Right cardiac atrium (tissue), 5 donors: ENCODE data around the gene BMP8B. TPM values are rescaled to one million over a fixed set of nuclear protein-coding genes. Genes with fewer than 3 reads are reported as not detected.
"Not testable (repeated sequence)": the region's sequence is repeated elsewhere in the genome, so short reads cannot be mapped to it uniquely, and the experiment has no call there.

Source experiments
- ATAC-seq, 2 donors: fragments of 200-7000 bp; cut with Tn5 transposase; one replicate each; pipeline versions ENCODE4 v1.8.0 to v1.9.1; 2020; ENCODE audit warnings: moderate library complexity in 2 of 2, mild to moderate bottlenecking in 1 of 2
- DNase-seq, 3 donors: peaks; one replicate each; pipeline ENCODE4 v3.0.0-alpha.2; 2020
- H3K27ac ChIP-seq: one replicate; pipeline ENCODE4 v1.5.1; 2013; ENCODE audit warnings: mild to moderate bottlenecking, low read length, control low read depth, moderate library complexity
- H3K27me3 ChIP-seq: one replicate; pipeline ENCODE4 v1.6.1; 2013; ENCODE audit not compliant: control insufficient read depth, insufficient read depth
- H3K4me1 ChIP-seq: one replicate; pipeline ENCODE4 v1.6.1; 2013; ENCODE audit warnings: low read length; ENCODE audit not compliant: control insufficient read depth, insufficient read depth
- H3K4me3 ChIP-seq: one replicate; pipeline ENCODE4 v1.5.1; 2013; ENCODE audit warnings: low read length, control low read depth
- H3K9me3 ChIP-seq: one replicate; pipeline ENCODE4 v1.6.1; 2013; ENCODE audit warnings: low read length; ENCODE audit not compliant: control insufficient read depth
- WGBS: extraction: QIAGEN DNeasy Blood & Tissue Kit; methylation state at CpG from one replicate; pipeline ENCODE4 v1.1.7; 2013; 5-methylcytosine and 5-hydroxymethylcytosine counted together
- intact Hi-C, 4 donors: fragments of 100-400 bp; cut with DNase I; formaldehyde crosslinking; loops; one replicate each; pipeline versions ENCODE4 v1.11.0 to v1.14.0; 2022 to 2023
- polyA plus RNA-seq: library from polyadenylated mRNA; stranded (reverse); fragments of 200-250 nt; gene quantifications from one replicate; pipeline ENCODE4 v1.2.3, GENCODE V29; 2013
- total RNA-seq, 4 donors: library from RNA; stranded (reverse); fragmentation: NEBNext Ultra II Directional; extraction: Animal tissue kit (Norgen Biotek cat#: 25700); gene quantifications; one replicate each; pipeline ENCODE4 v1.2.1, GENCODE V29; 2021
- donor health status: healthy with polysubstance abuse.
- donor health status: DM: no; HTN: yes; CAD: no.
- donor health status: DM: no; HTN: no; CAD: no.
- donor health status: DM: no; HTN: yes; CAD: no; lungs with severe emphysema.
- donor health status: DM: yes; HTN: yes; CAD: no.

BMP8B gene
- total and polyA plus RNA-seq, 5 donors, result 0.25 to 0.78 (median 0.62) TPM

DNA sequence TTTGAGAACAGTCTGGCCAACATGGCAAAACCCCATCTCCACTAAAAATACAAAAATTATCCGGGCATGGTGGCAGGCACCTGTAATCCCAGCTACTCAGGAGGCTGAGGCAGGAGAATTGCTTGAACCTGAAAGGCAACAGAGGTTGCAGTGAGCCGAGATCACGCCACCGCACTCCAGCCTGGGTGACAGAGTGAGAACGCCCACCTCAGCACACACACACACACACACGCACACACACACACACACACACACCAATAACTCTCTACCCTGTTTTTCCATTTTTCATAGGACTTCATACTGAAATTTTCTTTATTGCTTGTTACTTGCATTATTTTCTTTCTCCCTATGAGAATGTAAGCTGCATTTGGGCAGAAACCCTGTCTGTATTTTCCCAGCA lies 39.6 kb upstream of the BMP8B start:
- H3K4me1 ChIP-seq, ATAC-seq, H3K27me3 ChIP-seq, intact Hi-C loops, H3K27ac ChIP-seq, H3K9me3 ChIP-seq, H3K4me3 ChIP-seq, DNase-seq: not testable (repeated sequence)
- WGBS, result 81% methylated on average over 6 of the region's 6 CpGs

DNA sequence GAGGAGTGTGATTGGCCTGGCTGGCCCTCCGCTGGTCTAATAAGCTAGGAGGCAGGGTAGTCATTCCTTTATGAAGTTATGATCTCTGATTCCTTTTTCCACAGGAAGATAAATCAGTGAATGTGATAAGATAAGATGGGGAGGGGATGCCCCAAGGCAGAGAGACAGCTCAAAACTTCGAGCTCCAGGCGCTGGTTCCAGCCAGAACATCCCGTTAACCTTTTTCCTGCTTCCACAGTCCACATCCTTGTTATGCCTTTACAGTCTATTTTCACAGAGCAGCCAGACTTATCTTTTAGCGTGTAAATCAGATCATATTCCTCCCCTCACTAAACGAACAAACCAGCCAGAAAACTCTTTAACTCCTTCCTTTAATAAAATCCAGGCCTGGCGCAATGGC lies 38.5 kb upstream of the BMP8B start:
- Histone ChIP-seq H3K4me3 (no peak overlapping the region), H3K9me3 (no peaks in the 10 kb centered on the region), H3K27me3 (no peaks in the 10 kb centered on the region), H3K27ac (no peak overlapping the region), H3K4me1 (no peaks in the 10 kb centered on the region)
- intact Hi-C loops, result no loop called here
- no peak for DNase-seq
- 51% methylated on average over 7 of the region's 7 CpGs for WGBS
- no peak for ATAC-seq

DNA sequence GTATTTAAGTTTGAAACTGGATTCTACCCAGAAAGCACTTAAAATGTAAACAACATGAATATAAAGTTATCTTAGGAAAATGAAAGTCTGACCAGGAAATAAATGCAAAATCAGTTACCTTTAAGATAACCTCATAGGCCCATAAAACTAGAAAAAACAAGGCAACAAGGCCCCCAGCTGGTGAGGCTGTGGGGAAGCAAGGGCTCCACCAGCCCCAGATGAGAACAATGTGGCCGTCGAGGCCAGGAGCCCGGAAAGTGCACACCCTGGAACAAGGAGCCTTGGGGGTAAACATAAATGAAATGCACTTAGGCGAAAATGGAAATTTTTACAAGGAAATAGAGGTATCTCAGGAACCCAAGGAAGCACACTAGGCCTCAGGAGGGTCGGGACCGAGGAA lies 37.9 kb upstream of the BMP8B start:
- Histone ChIP-seq H3K4me3 (no peak overlapping the region), H3K27me3 (no peaks in the 10 kb centered on the region), H3K27ac (no peak overlapping the region), H3K4me1 (no peaks in the 10 kb centered on the region), H3K9me3 (no peaks in the 10 kb centered on the region)
- WGBS, result 73% methylated on average over 6 of the region's 6 CpGs
- intact Hi-C loops, result no loop called here
- DNase-seq (no peak), ATAC-seq (no peak)

DNA sequence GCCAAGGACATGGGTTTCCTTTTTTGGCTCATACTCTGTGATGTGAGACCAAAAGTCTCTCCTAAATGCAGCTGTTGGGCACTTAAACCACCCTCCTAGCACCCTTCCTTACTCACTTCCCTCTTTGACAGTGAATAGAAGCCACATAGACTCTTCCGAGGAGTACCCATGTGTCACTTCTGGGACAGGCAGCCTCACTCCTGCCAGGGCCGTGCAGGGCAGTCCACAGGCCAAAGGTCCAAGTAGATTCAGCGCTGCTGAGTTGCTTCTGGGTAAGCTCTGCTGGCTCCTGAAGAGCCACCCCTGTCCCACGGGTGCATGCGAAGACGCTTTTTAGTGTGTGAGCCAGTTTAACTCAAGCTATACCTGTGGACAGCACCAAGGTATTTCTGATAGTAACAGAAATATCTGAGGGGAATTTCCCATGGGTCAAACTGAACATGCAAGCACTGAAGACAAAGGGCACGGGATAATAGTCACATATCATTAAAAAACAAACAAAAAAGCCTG lies 36.8 kb upstream of the BMP8B start:
- DNase-seq (no peak), ATAC-seq (peak in 1 of 2 donors; percentile 45)
- intact Hi-C loops, result no loop called here
- WGBS, result 84% methylated on average over 7 of the region's 7 CpGs
- no peak overlapping the region for H3K4me3 ChIP-seq
- H3K27ac ChIP-seq, result no peak overlapping the region
- H3K4me1 ChIP-seq, result no peaks in the 10 kb centered on the region
- H3K27me3 ChIP-seq, result no peaks in the 10 kb centered on the region
- H3K9me3 ChIP-seq, result no peaks in the 10 kb centered on the region

DNA sequence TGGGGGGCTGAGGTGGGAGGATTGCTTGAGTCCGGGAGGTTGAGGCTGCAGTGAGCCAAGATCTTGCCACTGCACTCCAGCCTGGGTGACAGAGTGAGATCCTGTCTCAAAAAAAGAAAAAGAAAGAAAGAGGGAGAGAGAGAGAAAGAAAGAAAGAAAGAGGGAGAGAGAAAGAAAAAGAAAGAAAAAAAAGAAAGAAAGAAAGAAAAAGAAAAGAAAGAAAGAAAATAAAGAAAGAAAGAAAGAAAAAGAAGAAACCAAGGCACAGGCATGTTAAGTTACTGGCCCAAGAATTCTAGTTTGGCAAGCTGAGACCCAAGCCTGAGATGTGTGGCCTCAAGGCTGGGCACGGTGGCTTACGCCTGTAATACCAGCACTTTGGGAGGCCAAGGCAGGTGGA lies 34.8 kb upstream of the BMP8B start:
- not testable (repeated sequence) for H3K27ac ChIP-seq, H3K27me3 ChIP-seq, H3K4me3 ChIP-seq, DNase-seq, ATAC-seq, H3K9me3 ChIP-seq, H3K4me1 ChIP-seq
- intact Hi-C loops, result loop anchor here in 1 of 4 donors (5.0 kb wide), 1 partner anchor 79 kb away; the partner anchor contains the start of gene MYCL
- WGBS, result 97% methylated on average over 3 of the region's 3 CpGs

DNA sequence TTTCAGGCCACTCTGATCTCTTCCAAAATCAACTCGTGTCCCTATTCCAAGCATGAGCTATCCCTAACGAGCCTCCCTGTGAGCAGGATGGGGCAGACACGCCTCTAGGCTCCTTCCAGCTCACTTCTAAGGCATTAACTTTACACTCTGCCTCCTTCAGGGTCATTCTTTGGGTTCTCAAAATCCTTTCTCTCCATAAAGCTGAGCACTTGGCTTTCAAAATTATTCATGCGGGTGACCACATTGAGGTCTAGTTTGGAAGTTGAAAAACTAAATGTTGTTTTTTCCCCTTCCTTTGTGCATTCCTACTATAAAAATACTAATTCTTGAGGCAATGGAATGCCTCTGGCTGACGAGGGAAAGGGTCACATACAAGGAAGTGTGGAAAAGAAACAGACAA lies 33.5 kb upstream of the BMP8B start:
- H3K27me3 ChIP-seq, result no peaks in the 10 kb centered on the region
- H3K9me3 ChIP-seq, result no peaks in the 10 kb centered on the region
- H3K27ac ChIP-seq, result no peak overlapping the region
- intact Hi-C loops, result loop anchor here in 1 of 4 donors (5.0 kb wide), 1 partner anchor 80 kb away; the partner anchor contains the start of gene MYCL
- 59% methylated on average over 5 of the region's 5 CpGs for WGBS
- H3K4me3 ChIP-seq, result no peak overlapping the region
- no peaks in the 10 kb centered on the region for H3K4me1 ChIP-seq
- DNase-seq (no peak), ATAC-seq (no peak)

DNA sequence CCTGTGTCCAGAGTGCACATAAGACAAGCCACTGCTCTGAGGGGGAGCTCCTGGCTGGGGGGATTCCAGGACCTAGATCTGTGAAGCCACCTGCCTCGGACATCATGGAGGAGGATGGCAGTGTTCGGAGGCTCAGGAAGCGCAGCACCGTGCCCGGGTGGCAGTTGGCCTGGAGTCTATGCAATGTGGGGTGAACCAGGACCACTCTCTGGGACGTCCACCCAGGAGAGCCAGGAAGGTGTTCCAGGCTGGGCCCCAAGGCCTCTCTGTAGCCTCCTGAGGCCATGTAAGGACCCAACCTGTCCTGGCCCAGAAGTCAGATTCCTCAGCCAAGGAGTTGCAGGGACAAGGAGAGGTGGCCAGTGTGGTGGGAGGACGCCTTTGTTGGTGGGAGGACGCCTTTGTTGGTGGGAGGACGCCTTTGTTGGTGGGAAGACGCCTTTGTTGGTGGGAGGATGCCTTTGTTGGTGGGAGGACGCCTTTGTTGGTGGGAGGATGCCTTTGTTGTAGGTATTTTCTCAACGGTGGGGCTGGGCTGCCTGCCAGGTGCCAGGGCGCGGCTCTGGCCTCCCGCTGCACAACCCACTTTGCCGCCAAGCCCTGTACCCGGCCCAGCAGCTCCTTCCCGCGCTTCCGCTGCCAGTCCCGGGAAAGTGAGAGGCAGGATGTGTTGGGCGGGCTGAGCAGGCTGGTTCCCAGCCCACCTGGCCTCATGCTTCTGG lies 30.6 kb upstream of the BMP8B start:
- no peak for DNase-seq
- Histone ChIP-seq H3K4me1 (no peaks in the 10 kb centered on the region), H3K27ac (no peak overlapping the region), H3K9me3 (no peaks in the 10 kb centered on the region), H3K27me3 (no peaks in the 10 kb centered on the region), H3K4me3 (no peak overlapping the region)
- ATAC-seq, result no peak
- intact Hi-C loops, result loop anchor here in 3 of 4 donors (5.0 to 10.0 kb wide), 3 partner anchors 83 to 153 kb away; partner anchors contain the start of gene MYCL (in 2 of the 3)
- 84% methylated on average over 22 of the region's 22 CpGs for WGBS

DNA sequence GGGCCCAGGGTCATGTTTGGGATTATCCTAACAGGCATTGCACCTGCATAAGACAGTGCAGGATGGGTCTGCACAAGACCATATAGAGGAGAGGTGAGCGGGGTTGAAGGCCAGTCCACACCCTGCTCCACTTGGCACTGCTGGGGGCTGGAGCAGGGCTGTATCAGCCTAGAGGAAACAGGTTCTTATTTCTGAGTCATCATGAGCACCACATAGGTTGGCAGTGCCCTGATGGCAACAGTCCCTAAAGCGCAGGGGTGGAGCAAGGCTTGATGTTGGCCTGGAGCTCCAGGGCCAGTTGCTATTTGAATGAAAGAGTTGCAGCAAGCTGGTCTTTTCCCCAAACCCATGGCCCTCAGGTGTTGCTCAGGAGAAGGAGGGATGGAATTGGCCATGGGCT lies 29.8 kb upstream of the BMP8B start:
- Histone ChIP-seq H3K27me3 (no peaks in the 10 kb centered on the region), H3K27ac (no peak overlapping the region), H3K9me3 (no peaks in the 10 kb centered on the region), H3K4me3 (no peak overlapping the region), H3K4me1 (no peaks in the 10 kb centered on the region)
- DNase-seq (no peak), ATAC-seq (peak in 1 of 2 donors; percentile 15)
- intact Hi-C loops, result loop anchor here in 3 of 4 donors (5.0 to 10.0 kb wide), 3 partner anchors 84 to 154 kb away; partner anchors contain the start of gene MYCL (in 2 of the 3)
- WGBS, result 99% methylated on average over 2 of the region's 2 CpGs

DNA sequence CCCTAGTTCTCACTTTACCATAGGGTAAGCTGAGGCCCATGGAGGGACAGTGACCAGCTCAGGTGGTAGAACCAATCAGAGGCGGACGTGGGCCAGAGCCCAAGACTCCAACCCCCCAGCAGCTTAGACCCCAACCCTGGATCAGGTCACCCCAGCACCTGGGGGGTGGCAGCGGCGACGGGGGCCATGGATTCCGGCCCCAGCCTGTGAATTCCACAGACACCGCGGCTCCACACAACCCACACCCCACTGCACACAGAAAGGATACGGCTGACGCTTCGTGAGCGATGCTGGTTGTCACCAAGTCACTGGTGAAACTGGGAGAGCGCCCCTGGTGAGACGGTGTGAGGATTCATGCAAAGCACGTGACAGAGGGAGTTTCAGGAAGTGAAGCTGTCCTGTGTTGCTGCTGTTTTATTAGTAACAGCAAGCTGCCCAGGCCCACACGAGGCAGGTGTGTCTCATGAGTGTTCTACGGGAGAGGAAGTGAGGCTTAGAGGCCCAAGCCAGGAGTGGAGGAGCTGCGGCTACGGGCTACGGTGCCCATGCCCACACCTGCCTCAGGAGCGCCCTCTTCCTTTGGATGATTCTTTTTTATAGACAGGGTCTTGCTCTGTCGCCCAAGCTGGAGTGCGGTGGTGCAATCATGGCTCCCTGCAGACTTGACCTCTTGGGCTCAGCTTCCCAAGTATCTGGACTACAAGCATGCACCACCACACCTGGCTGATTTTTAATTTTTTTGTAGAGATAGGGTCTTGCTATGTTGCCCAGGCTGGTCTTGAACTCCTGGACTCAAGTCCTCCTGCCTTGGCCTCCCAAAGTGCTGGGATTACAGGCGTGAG lies 28.6 kb upstream of the BMP8B start:
- H3K4me3 ChIP-seq, H3K9me3 ChIP-seq, H3K27me3 ChIP-seq, H3K4me1 ChIP-seq, H3K27ac ChIP-seq: not testable (repeated sequence)
- WGBS, result 65% methylated on average over 18 of the region's 24 CpGs
- intact Hi-C loops, result loop anchor here (2.0 to 10.0 kb wide), 4 partner anchors 85 to 155 kb away; partner anchors contain the start of gene MYCL (in 2 of the 4)
- DNase-seq (peak in 2 of 3 donors; percentile 54 to 67), ATAC-seq (peak; percentile 31 to 57)

DNA sequence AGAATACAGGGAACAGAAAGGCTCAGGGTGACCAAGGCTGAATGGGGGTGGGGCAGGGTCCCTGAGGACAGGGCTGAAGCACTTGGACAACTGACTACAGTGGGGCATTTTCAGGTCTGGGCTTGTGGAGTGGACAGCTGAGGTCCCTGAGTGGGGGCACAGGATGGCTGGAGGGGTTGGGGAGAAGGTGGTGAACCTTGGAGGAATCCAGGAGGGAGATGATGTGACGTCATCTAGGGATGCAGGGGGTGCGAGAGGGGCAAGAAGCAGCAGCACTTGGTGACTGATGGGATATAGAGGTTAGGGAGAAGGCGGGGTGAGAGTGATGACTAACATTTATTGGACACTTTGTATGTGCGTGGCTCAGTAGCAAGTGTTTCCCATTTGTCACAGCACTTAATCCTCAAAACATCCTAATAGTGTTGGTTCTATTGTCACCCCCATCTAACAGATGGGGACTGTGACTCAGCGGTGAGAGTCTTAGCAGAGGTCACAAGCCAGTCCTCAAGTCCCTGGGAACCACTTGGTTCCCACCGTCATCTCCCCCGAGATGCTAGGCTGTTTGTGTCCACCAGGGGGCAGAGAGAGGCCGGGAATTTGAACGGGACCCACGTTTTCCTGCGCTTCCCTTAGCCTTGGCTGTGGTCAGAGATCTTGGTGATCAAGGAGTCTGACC lies 27.9 kb upstream of the BMP8B start:
- 15% methylated on average over 11 of the region's 11 CpGs for WGBS
- no peaks in the 10 kb centered on the region for H3K27me3 ChIP-seq
- no peak overlapping the region for H3K27ac ChIP-seq
- H3K4me1 ChIP-seq, result no peaks in the 10 kb centered on the region
- intact Hi-C loops, result loop anchor here (2.0 to 10.0 kb wide), 4 partner anchors 86 to 156 kb away; partner anchors contain the start of gene MYCL (in 2 of the 4)
- H3K4me3 ChIP-seq, result no peak overlapping the region
- DNase-seq, result peak; percentile 62 to 86 (median 82)
- no peaks in the 10 kb centered on the region for H3K9me3 ChIP-seq
- ATAC-seq, result peak; percentile 66 to 80
